ENCODE measurements around the gene NCOA6. TPM values are rescaled to one million over a fixed set of nuclear protein-coding genes. Genes with fewer than 3 reads are reported as not detected.
A peak's percentile ranks its signal among the peaks of the same experiment; 100 is the strongest.

Gene NCOA6
- total RNA-seq, 4 donors from 2014 or later: 16.9 to 26.1 (median 24.0) TPM

DNA sequence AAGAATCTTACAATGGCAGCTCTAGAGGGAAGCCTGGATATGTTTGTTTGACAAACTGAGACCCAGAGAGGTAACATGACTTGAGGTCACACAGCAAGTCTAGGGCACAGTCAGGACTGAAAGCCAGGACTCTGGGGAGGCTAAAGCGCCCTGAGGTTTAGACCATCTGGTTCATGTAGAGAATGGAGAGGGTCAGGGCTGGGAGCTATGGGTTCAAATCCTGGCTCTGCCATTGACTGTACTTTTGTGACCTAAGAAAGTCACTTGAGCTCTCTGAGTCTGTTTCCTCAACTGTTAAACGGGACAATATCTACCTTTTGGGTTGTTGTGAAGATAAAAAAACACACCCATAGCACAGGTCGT is 122.4 kb downstream of the NCOA6 start:
- H3K36me3 ChIP-seq: no peaks in the 10 kb centered on the region
- peaks cover 0 to 28% (median 15%) of the 10 kb centered on the region in 4 donors for H3K4me1 ChIP-seq
- TF ChIP-seq EP300 (IDR thresholded peaks at IDR 0.05): no peak
- no peak for TF ChIP-seq POLR2A (IDR thresholded peaks at IDR 0.05)
- TF ChIP-seq, protein P1, sequence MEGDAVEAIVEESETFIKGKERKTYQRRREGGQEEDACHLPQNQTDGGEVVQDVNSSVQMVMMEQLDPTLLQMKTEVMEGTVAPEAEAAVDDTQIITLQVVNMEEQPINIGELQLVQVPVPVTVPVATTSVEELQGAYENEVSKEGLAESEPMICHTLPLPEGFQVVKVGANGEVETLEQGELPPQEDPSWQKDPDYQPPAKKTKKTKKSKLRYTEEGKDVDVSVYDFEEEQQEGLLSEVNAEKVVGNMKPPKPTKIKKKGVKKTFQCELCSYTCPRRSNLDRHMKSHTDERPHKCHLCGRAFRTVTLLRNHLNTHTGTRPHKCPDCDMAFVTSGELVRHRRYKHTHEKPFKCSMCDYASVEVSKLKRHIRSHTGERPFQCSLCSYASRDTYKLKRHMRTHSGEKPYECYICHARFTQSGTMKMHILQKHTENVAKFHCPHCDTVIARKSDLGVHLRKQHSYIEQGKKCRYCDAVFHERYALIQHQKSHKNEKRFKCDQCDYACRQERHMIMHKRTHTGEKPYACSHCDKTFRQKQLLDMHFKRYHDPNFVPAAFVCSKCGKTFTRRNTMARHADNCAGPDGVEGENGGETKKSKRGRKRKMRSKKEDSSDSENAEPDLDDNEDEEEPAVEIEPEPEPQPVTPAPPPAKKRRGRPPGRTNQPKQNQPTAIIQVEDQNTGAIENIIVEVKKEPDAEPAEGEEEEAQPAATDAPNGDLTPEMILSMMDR (IDR thresholded peaks at IDR 0.05): no peak
- H3K4me3 ChIP-seq: peak overlapping the region in 2 of 4 donors; percentile 73 to 82
- DNase-seq (ENCODE audit: low spot score in 2 of 2): no peak
- H3K27me3 ChIP-seq: no peaks in the 10 kb centered on the region
- H3K9me3 ChIP-seq: no peaks in the 10 kb centered on the region
- WGBS, 2 donors: 37 to 54% methylated on average over 3 of the region's 3 CpGs
- H3K27ac ChIP-seq: peak overlapping the region in 3 of 4 donors; percentile 95 to 99 (median 98)

DNA sequence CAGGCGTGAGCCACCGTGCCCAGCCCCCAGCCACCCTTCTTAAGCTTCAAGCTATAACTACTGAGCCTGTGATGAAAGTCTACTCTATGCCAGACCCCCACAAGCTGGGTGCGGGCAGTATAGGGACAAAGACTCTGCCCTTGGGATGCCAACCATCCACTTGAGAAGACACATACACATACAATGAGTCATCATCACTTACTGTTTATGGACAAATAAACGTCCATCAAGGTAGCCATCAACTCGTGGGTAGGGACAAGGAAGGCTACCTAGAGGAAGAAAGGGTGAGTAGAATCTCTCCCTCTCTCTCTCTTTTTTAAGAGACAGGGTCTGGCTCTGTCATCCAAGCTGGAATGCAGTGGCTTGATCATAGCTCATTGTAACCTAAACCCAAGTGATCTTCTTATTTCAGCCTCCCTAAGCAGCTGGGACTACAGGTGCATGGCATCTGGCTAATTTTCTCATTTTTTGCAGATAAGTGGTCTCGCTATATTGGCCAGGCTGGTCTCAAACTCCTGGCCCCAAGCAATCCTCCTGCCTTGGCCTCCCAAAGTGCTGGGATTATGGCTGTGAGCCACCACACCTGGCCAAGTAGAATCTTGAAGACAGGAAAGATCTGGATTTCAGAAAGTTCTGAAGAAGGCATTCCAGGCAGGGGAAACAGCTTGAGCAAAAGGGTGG is 123.9 kb downstream of the NCOA6 start:
- no peak overlapping the region for H3K27ac ChIP-seq
- TF ChIP-seq, protein P1 (IDR thresholded peaks at IDR 0.05): no peak
- TF ChIP-seq POLR2A (IDR thresholded peaks at IDR 0.05) (no peak), EP300 (IDR thresholded peaks at IDR 0.05) (no peak)
- WGBS, 2 donors: 75 to 82% methylated on average over 4 of the region's 6 CpGs
- H3K27me3 ChIP-seq: no peaks in the 10 kb centered on the region
- peaks cover 0 to 23% (median 15%) of the 10 kb centered on the region in 4 donors for H3K4me1 ChIP-seq
- DNase-seq (ENCODE audit: low spot score in 2 of 2): no peak
- no peak overlapping the region for H3K4me3 ChIP-seq
- H3K36me3 ChIP-seq: no peaks in the 10 kb centered on the region
- no peaks in the 10 kb centered on the region for H3K9me3 ChIP-seq

DNA sequence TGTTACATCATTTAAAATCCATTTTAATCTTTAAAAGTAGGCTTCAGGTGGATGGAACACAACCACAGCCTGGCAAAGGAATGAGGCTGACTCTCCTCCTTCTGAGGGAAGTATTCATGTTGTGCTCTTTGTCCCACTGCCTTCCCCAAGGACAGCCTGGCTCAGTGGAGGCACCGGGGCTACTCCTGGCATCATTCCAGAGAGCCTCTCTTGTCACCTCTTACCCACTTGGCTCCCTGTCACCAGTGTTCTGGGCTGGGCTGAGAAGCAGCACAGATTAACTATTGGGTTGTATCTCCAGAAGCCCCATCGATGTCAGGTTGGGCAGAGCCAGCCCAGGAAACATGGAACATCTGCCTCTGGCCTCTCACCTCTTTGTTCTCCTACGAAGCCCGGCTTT is 132.0 kb downstream of the NCOA6 start:
- Histone ChIP-seq H3K27ac (no peak overlapping the region), H3K27me3 (no peaks in the 10 kb centered on the region), H3K9me3 (no peaks in the 10 kb centered on the region), H3K4me3 (no peak overlapping the region), H3K4me1 (no peaks in the 10 kb centered on the region), H3K36me3 (no peaks in the 10 kb centered on the region)
- whole genome bisulfite sequencing, 2 donors: 46 to 53% methylated on average over 4 of the region's 4 CpGs
- no peak for DNase-seq (ENCODE audit: low spot score in 2 of 2)
- TF ChIP-seq EP300 (IDR thresholded peaks at IDR 0.05): no peak
- no peak for TF ChIP-seq POLR2A (IDR thresholded peaks at IDR 0.05)
- TF ChIP-seq, protein P1 (IDR thresholded peaks at IDR 0.05): no peak

DNA sequence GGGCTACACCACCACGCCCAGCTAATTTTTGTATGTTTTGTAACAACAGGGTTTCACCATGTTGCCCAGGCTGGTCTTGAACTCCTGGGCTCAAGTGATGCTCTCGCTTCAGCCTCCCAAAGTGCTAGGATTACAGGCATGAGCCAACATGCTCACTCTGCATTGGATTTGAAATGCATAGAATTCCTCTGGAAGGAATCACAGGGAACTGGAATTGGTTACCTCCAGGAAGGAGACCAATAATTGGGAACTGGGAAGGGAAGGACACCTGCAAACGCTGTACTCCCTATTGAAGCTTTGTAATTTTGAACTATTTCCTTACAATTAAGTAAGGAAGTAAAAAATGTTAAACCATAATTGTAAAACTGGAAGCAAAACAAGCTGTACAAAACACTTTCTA is 133.6 kb downstream of the NCOA6 start:
- no peak for DNase-seq (ENCODE audit: low spot score in 2 of 2)
- H3K4me3 ChIP-seq: no peak overlapping the region
- H3K4me1 ChIP-seq: no peaks in the 10 kb centered on the region
- no peak overlapping the region for H3K27ac ChIP-seq
- H3K36me3 ChIP-seq: no peaks in the 10 kb centered on the region
- no peaks in the 10 kb centered on the region for H3K9me3 ChIP-seq
- no peak for TF ChIP-seq POLR2A (IDR thresholded peaks at IDR 0.05)
- TF ChIP-seq, protein P1 (IDR thresholded peaks at IDR 0.05): no peak
- no peak for TF ChIP-seq EP300 (IDR thresholded peaks at IDR 0.05)
- no peaks in the 10 kb centered on the region for H3K27me3 ChIP-seq
- WGBS, 2 donors: 81 to 89% methylated on average over 3 of the region's 3 CpGs

DNA sequence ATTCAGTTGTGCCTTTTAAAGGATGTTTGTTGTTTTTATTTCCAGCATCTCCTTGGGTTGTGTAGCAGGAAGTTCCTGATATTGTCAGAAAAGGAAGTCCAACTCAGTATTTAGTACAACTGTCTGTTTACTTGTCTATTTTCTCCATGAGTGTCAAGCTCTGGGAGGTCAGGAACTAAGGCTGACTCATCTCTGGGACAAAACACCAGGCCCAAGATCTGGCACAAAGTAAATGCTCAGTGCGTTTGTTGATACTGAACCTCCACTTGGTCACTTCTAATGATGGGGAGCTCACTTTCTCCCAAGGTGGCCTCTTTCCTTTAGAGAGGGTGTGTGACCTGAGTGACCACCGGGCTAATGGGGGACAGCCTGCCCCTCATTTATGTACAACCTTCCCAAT is 136.0 kb downstream of the NCOA6 start:
- 73 to 88% methylated on average over 2 of the region's 2 CpGs for WGBS, 2 donors
- Histone ChIP-seq H3K9me3 (no peaks in the 10 kb centered on the region), H3K27ac (no peak overlapping the region), H3K36me3 (no peaks in the 10 kb centered on the region), H3K4me3 (no peak overlapping the region), H3K27me3 (no peaks in the 10 kb centered on the region), H3K4me1 (no peaks in the 10 kb centered on the region)
- DNase-seq (ENCODE audit: low spot score in 2 of 2): no peak
- TF ChIP-seq POLR2A (IDR thresholded peaks at IDR 0.05) (no peak), EP300 (IDR thresholded peaks at IDR 0.05) (no peak)
- TF ChIP-seq, protein P1 (IDR thresholded peaks at IDR 0.05): no peak

Measured in tibial nerve (tissue), 4 donors.